IMR-90 (cell line): Measurements from ENCODE around the gene ANKRD40CL. TPM values are rescaled to one million over a fixed set of nuclear protein-coding genes. Genes with fewer than 3 reads are reported as not detected.

Experiments
- ATAC-seq: fragments of 200-7000 bp; cut with Tn5 transposase; 2 replicates; pipeline ENCODE4 v1.9.1; 2020; ENCODE audit warnings: low read depth, mild to moderate bottlenecking, moderate library complexity
- BruUV-seq: library from RNA; stranded (reverse); fragments of 400-500 nt; replicated peaks from 2 replicates; lab custom pipeline; 2021; lab: Mats Ljungman, UMichigan
- CTCF ChIA-PET: fragments of 300-600 bp; formaldehyde crosslinking; extraction: SDS; loops from one replicate; lab custom pipeline; 2021; ENCODE audit warnings: antibody characterized with exemption; lab: Yijun Ruan, JAX
- POLR2A ChIA-PET: fragments of 300-600 bp; sonication (Branson Sonifier 250); formaldehyde crosslinking; loops from one replicate; lab custom pipeline; 2022; ENCODE audit warnings: antibody characterized with exemption; ENCODE audit not compliant: unreplicated experiment; lab: Charles Lee
- DNase-seq: peaks from one replicate; pipeline ENCODE4 v3.0.0; 2013
- H2AFZ ChIP-seq: replicated peaks from 2 replicates; pipeline ENCODE3; 2013; ENCODE audit warnings: low read length, mild to moderate bottlenecking; ENCODE audit not compliant: poor library complexity
- H2AK5ac ChIP-seq: 2 replicates; pipeline ENCODE4 v1.6.1; 2013; ENCODE audit warnings: low read depth, low read length, inconsistent platforms
- H2AK9ac ChIP-seq: replicated peaks from 2 replicates; pipeline ENCODE3; 2013; ENCODE audit warnings: mild to moderate bottlenecking, low read depth, low read length, moderate library complexity; ENCODE audit not compliant: poor library complexity
- H2BK120ac ChIP-seq: 2 replicates; pipeline ENCODE4 v1.6.1; 2013; ENCODE audit warnings: low read depth, low read length, inconsistent platforms
- H2BK15ac ChIP-seq: 3 replicates; pipeline ENCODE4 v1.6.1; 2013; ENCODE audit warnings: low read depth, low read length, inconsistent platforms
- H2BK20ac ChIP-seq: 2 replicates; pipeline ENCODE4 v1.6.1; 2013; ENCODE audit warnings: low read depth, mild to moderate bottlenecking, inconsistent platforms, low read length, moderate library complexity
- H2BK5ac ChIP-seq: 2 replicates; pipeline ENCODE4 v1.6.1; 2013; ENCODE audit warnings: mild to moderate bottlenecking, low read depth, low read length, inconsistent platforms; ENCODE audit not compliant: poor library complexity, severe bottlenecking
- H3K14ac ChIP-seq: replicated peaks from 2 replicates; pipeline ENCODE4 v1.6.1; 2013; ENCODE audit warnings: low read depth, low read length, inconsistent platforms
- H3K18ac ChIP-seq: 2 replicates; pipeline ENCODE4 v1.6.1; 2013; ENCODE audit warnings: low read depth, low read length, control low read depth
- H3K23ac ChIP-seq: 2 replicates; pipeline ENCODE4 v1.6.1; 2013; ENCODE audit warnings: low read depth, low read length, inconsistent platforms
- H3K27ac ChIP-seq: 2 replicates; pipeline ENCODE4 v1.5.1; 2013; ENCODE audit warnings: mild to moderate bottlenecking, control low read depth, low read length; ENCODE audit not compliant: insufficient read depth
- H3K27me3 ChIP-seq: 2 replicates; pipeline ENCODE4 v1.6.1; 2013; ENCODE audit warnings: low read length; ENCODE audit not compliant: control insufficient read depth, insufficient read depth
- H3K36me3 ChIP-seq: 2 replicates; pipeline ENCODE4 v1.6.1; 2013; ENCODE audit warnings: low read length, mixed read lengths; ENCODE audit not compliant: control insufficient read depth, insufficient read depth
- H3K4ac ChIP-seq: 2 replicates; pipeline ENCODE4 v1.6.1; 2013; ENCODE audit warnings: low read depth, low read length, inconsistent platforms
- H3K4me1 ChIP-seq: 2 replicates; pipeline ENCODE4 v1.6.1; 2013; ENCODE audit warnings: low read length, mixed read lengths; ENCODE audit not compliant: control insufficient read depth, insufficient read depth
- H3K4me2 ChIP-seq: 2 replicates; pipeline ENCODE4 v1.6.1; 2013; ENCODE audit warnings: low read depth, mild to moderate bottlenecking, control low read depth, low read length, moderate library complexity
- H3K4me3 ChIP-seq: 2 replicates; pipeline ENCODE4 v1.5.1; 2013; ENCODE audit warnings: low read depth, mild to moderate bottlenecking, control low read depth, low read length, moderate library complexity; ENCODE audit not compliant: insufficient read depth
- H3K56ac ChIP-seq: 2 replicates; pipeline ENCODE4 v1.6.1; 2013; ENCODE audit warnings: low read length, inconsistent platforms; ENCODE audit not compliant: insufficient read depth; ENCODE audit errors: extremely low read depth
- H3K79me1 ChIP-seq, 2 experiments: 2 replicates each; pipeline ENCODE4 v1.6.1; 2013; ENCODE audit warnings: low read length in 2 of 2, inconsistent platforms in 1 of 2, low read depth in 1 of 2
- H3K9ac ChIP-seq: 2 replicates; pipeline ENCODE4 v1.6.1; 2013; ENCODE audit warnings: low read depth, low read length, control low read depth
- H3K9me1 ChIP-seq: 2 replicates; pipeline ENCODE4 v1.6.1; 2013; ENCODE audit warnings: low read length, inconsistent platforms; ENCODE audit not compliant: insufficient read depth
- H3K9me3 ChIP-seq: 2 replicates; pipeline ENCODE4 v1.6.1; 2013; ENCODE audit warnings: low read length; ENCODE audit not compliant: control insufficient read depth, insufficient read depth
- H4K20me1 ChIP-seq: 2 replicates; pipeline ENCODE4 v1.6.1; 2013; ENCODE audit warnings: low read length, inconsistent platforms; ENCODE audit not compliant: insufficient read depth
- H4K5ac ChIP-seq: 2 replicates; pipeline ENCODE4 v1.6.1; 2013; ENCODE audit warnings: mild to moderate bottlenecking, low read depth, low read length, control low read depth
- H4K8ac ChIP-seq, 2 experiments: 2 replicates each; pipeline ENCODE4 v1.6.1; 2013; ENCODE audit warnings: low read depth in 2 of 2, low read length in 2 of 2, control low read depth in 1 of 2, inconsistent platforms in 1 of 2
- H4K91ac ChIP-seq: 2 replicates; pipeline ENCODE4 v1.6.1; 2013; ENCODE audit warnings: low read depth, low read length, inconsistent platforms; ENCODE audit not compliant: insufficient read depth
- BHLHE40 ChIP-seq: fragments of 150-350 bp; IDR thresholded peaks from 2 replicates; pipeline ENCODE4 v1.6.1; 2016; ENCODE audit warnings: mild to moderate bottlenecking, low read depth, low read length
- FOS ChIP-seq: fragments of 150-350 bp; IDR thresholded peaks from 2 replicates; pipeline ENCODE4 v1.6.1; 2016; ENCODE audit warnings: low read depth, low read length
- MAZ ChIP-seq: IDR thresholded peaks from 2 replicates; pipeline ENCODE4 v1.6.1; 2012; ENCODE audit warnings: low read depth, mild to moderate bottlenecking, low read length, improper control_type of control experiment, moderate library complexity, borderline replicate concordance
- MXI1 ChIP-seq: IDR thresholded peaks from 2 replicates; pipeline ENCODE4 v1.6.1; 2012; ENCODE audit warnings: low read depth, mild to moderate bottlenecking, low read length, moderate library complexity, borderline replicate concordance
- NFE2L2 ChIP-seq: fragments of 150-350 bp; IDR thresholded peaks from 2 replicates; pipeline ENCODE4 v1.6.1; 2016; ENCODE audit warnings: low read depth, mild to moderate bottlenecking, low read length
- POLR2A ChIP-seq: IDR thresholded peaks from 2 replicates; pipeline ENCODE4 v1.6.1; 2012; ENCODE audit warnings: mild to moderate bottlenecking, low read depth, low read length
- RFX5 ChIP-seq: IDR thresholded peaks from 2 replicates; pipeline ENCODE4 v1.8.0; 2012; ENCODE audit warnings: low read depth, mild to moderate bottlenecking, low read length, moderate library complexity
- SMC3 ChIP-seq: fragments of 150-350 bp; IDR thresholded peaks from 2 replicates; pipeline ENCODE4 v1.6.1; 2016; ENCODE audit warnings: low read depth, mild to moderate bottlenecking, antibody characterized with exemption, low read length, moderate library complexity
- USF2 ChIP-seq: fragments of 150-350 bp; IDR thresholded peaks from 2 replicates; pipeline ENCODE4 v1.6.1; 2017; ENCODE audit warnings: mild to moderate bottlenecking, antibody characterized with exemption, low read length, low read depth
- WGBS, 2 experiments: methylation state at CpG; one replicate each; pipeline versions ENCODE4 v1.1.5 to v1.1.7; 2013; ENCODE audit warnings: missing lambda C conversion rate in 2 of 2; ENCODE audit not compliant: insufficient read length in 1 of 2; ENCODE audit errors: extremely low coverage in 2 of 2; 5-methylcytosine and 5-hydroxymethylcytosine counted together
- dilution Hi-C: fragments of 300-500 bp; cut with HindIII; formaldehyde crosslinking; loops from one replicate; pipeline ENCODE4 v1.14.3; 2018; ENCODE audit warnings: low sequenced_read_pairs; ENCODE audit not compliant: unreplicated experiment
- in situ Hi-C: fragments of 300-500 bp; cut with MboI; formaldehyde crosslinking; loops from 3 replicates; pipeline ENCODE4 v1.14.3; 2019; ENCODE audit warnings: low sequenced_read_pairs, inconsistent platforms, mixed read lengths
- intact Hi-C: fragments of 100-400 bp; cut with micrococcal nuclease; formaldehyde crosslinking; loops from 2 replicates; pipeline ENCODE4 v1.10.0; 2022
- polyA plus RNA-seq, 3 experiments: library from polyadenylated mRNA; depleted of rRNA; stranded (reverse); fragments of >200 nt; gene quantifications; 2 replicates each; pipeline ENCODE4 v1.2.3, GENCODE V29; 2012; ENCODE audit warnings: low replicate concordance in 1 of 3
- total RNA-seq: library from RNA; depleted of rRNA; stranded (reverse); fragments of >200 nt; gene quantifications from 2 replicates; pipeline ENCODE4 v1.2.3, GENCODE V29; 2012

ANKRD40CL gene
- total and polyA plus RNA-seq, 2 of the 4 experiments (the other 2 are of a cell fraction), result not detected

GRCh38 chr17:50802609-50803571, 35.6 kb upstream of the ANKRD40CL start:
- no peak overlapping the region for H2AFZ ChIP-seq
- H3K36me3 ChIP-seq, result no peaks in the 10 kb centered on the region
- in situ Hi-C loops, result no loop called here
- intact Hi-C loops, result no loop called here
- no peak overlapping the region for H2BK20ac ChIP-seq
- no peak overlapping the region for H3K9ac ChIP-seq
- ATAC-seq, result no peak
- no peaks in the 10 kb centered on the region for H3K9me3 ChIP-seq
- ChIA-PET POLR2A (no interaction called here), CTCF (interaction anchor here (0.5 to 1.3 kb wide), 2 partner anchors 13 to 91 kb away, joined by 4 read pairs; no protein-coding TSS in a partner anchor)
- no peak overlapping the region for H2AK5ac ChIP-seq
- no peak overlapping the region for H2BK5ac ChIP-seq
- no peak overlapping the region for H2BK15ac ChIP-seq
- no peak overlapping the region for H2AK9ac ChIP-seq
- no peak overlapping the region for H3K4ac ChIP-seq
- H3K4me1 ChIP-seq, result no peaks in the 10 kb centered on the region
- dilution Hi-C loops, result no loop called here
- H3K14ac ChIP-seq, result no peak overlapping the region
- no peaks in the 10 kb centered on the region for H4K20me1 ChIP-seq
- 0 out of 2 replicates have a peak, but pooled peaks cover 4% of the 10 kb centered on the region for H3K9me1 ChIP-seq
- H3K4me3 ChIP-seq, result no peak overlapping the region
- no peak overlapping the region; the same call in 1 of the 2 replicates for H3K56ac ChIP-seq
- BruUV-seq, result no TSS peak
- no CpG with 5 or more reads among the region's 12 CpGs for WGBS, 2 experiments
- H3K18ac ChIP-seq, result no peak overlapping the region
- TF ChIP-seq BHLHE40, result no peak
- TF ChIP-seq RFX5, result no peak
- no peak for TF ChIP-seq USF2
- TF ChIP-seq MXI1, result no peak
- no peak for TF ChIP-seq NFE2L2
- TF ChIP-seq MAZ, result no peak
- TF ChIP-seq FOS, result no peak
- no peak for TF ChIP-seq SMC3
- TF ChIP-seq POLR2A, result no peak
- no peaks in the 10 kb centered on the region for H3K79me1 ChIP-seq
- H4K5ac ChIP-seq, result no peak overlapping the region
- no peak overlapping the region; the same call in 1 of the 2 replicates for H3K23ac ChIP-seq
- H3K4me2 ChIP-seq, result no peak overlapping the region
- H3K27me3 ChIP-seq, result peaks cover 9% of the 10 kb centered on the region
- H4K91ac ChIP-seq, result no peak overlapping the region
- no peak overlapping the region for H2BK120ac ChIP-seq
- H4K8ac ChIP-seq, result no peak overlapping the region
- H3K27ac ChIP-seq, result no peak overlapping the region
- no peak for DNase-seq
